G401.6 (cell line): ENCODE results near the gene SRL.
"Not testable (repeated sequence)": the region's sequence is repeated elsewhere in the genome, so short reads cannot be mapped to it uniquely, and the experiment has no call there.

Source experiments
- FAIRE-seq: peaks from 2 replicates; lab custom pipeline; 2012; peaks lifted over from hg19 to GRCh38; lab: Jason Lieb, UNC

Gene SRL

DNA sequence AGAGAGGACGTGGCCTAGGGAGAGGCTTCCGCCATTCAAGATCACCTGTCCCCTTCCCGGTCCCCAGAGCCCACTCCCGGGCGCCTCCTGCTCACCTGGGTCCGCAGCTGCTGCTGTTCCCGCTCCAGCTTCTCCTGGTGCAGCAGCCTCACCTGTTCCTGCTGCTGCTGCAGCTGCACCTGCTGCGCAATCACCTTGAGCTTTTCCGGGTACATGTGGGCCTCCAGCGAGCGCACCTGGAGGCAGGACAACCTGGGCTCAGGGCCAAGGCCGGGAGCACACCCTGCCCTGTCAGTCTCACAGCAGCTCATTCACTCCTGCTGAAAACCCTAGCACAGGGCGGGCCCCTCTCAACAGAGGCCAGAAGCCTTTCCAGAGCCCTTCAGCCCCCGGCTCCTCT lies 18.5 kb upstream of the SRL start:
- FAIRE-seq = no peak

GRCh38 chr16:4257646-4258556 lies 16.0 kb upstream of the SRL start:
- FAIRE-seq = no peak

- peak; percentile 98 for FAIRE-seq
These were observed 11.7 kb upstream of the SRL start for GRCh38 chr16:4253394-4254150.

DNA sequence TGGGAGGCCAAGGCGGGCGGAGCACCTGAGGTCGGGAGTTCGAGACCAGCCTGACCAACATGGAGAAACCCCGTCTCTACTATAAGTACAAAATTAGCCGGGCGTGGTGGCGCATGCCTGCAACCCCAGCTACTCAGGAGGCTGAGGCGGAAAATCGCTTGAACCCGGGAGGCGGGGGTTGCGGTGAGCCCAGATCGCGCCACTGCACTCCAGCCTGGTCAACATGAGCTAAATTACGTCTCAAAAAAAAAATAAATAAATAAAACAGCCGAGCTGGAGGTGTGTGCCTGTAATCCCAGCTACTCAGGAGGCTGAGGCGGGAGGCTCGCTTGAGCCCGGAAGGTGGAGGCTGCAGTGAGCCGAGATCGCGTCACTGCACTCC lies 11.1 kb upstream of the SRL start:
- FAIRE-seq = not testable (repeated sequence)

GRCh38 chr16:4249530-4250308 lies 7.8 kb upstream of the SRL start:
- FAIRE-seq = no peak

- FAIRE-seq = no peak
These were observed 5.5 kb upstream of the SRL start for GRCh38 chr16:4247460-4247784.

- FAIRE-seq = no peak
These were observed 5.0 kb upstream of the SRL start for GRCh38 chr16:4246777-4247459.

DNA sequence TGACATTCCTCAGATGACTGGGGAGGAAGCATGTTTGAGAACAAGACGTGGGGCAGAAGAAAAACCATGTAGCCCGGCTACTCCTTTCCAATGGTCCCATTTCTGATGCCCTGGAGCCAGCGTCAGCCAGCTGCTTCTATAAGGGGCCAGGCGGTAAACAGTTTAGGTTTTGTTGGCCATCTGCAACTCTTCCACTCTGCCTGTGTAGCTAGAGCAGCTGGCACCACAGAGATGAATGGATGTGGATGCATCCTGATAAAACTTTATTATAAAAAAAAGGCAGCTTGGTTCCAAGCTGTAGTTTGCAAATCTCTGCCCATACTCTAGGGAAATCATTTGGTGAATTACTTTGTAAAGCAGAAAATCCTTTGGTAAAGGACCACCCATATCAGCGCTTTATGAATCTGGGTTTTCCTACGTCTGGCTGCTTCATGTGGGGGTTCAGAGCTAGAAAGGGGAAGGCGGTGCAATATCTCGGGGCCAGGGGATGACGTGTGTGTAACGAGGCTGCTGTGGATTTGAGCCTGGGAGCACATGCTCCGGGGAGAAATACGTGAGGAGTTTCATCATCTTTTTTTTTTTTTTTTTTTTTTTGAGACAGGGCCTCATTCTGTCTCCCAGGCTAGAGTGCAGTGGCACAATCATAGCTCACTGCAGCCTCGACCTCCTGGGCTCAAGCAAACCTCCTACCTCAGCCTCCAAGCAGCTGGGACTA lies 3.4 kb upstream of the SRL start:
- FAIRE-seq = no peak

- FAIRE-seq = peak; percentile 30
These were observed 2.6 kb upstream of the SRL start for GRCh38 chr16:4244254-4245076.

GRCh38 chr16:4241258-4241927 lies 487 bp downstream of the SRL start:
- no peak for FAIRE-seq

GRCh38 chr16:4240624-4241023 lies 1.3 kb downstream of the SRL start:
- FAIRE-seq = no peak

DNA sequence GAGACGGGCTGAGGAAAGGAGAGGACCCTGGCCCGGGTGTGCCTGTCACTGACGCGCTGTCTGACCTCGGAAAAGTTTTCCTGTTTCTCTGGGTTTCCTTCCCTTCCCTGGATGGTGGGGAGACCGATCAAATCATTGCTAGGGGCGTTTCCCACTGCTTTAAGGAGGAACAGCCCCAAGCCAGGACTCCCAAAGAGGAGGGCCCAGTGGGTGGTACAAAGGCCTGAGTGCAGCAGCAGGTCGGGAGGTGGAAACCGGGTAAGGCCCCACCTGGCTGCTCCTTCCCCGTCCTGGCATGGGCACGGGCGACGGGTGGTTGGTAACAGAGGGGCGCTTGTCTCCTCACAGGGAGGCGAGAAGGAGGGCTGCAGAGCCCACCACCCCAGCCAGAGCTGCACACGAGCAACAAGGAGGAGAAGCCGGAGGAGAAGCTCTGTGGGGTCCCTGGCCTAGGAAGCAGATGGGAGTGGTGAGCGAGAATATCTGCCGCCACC lies 2.2 kb downstream of the SRL start:
- no peak for FAIRE-seq

DNA sequence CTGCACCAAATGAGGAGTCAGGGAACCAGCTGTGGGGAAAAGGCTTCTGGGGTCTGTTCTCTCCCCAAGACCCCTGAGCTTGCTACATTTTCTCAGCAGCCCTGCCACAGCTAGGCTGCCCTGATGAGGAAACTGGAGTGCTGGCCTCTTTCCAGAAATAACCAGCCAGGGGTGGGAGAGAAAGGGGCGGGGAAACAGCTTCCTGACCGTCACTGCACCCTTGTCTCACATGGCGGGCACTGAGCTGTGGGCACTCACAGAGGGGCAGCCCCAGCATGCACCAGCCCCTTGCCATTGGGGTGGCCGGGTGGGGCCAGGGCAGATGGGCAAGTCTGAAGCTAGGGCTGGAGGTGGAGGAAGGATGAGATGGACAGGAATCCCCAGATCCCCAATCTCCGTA lies 2.9 kb downstream of the SRL start:
- FAIRE-seq = no peak

- no peak for FAIRE-seq
These were observed 8.4 kb downstream of the SRL start for GRCh38 chr16:4233431-4233830.

DNA sequence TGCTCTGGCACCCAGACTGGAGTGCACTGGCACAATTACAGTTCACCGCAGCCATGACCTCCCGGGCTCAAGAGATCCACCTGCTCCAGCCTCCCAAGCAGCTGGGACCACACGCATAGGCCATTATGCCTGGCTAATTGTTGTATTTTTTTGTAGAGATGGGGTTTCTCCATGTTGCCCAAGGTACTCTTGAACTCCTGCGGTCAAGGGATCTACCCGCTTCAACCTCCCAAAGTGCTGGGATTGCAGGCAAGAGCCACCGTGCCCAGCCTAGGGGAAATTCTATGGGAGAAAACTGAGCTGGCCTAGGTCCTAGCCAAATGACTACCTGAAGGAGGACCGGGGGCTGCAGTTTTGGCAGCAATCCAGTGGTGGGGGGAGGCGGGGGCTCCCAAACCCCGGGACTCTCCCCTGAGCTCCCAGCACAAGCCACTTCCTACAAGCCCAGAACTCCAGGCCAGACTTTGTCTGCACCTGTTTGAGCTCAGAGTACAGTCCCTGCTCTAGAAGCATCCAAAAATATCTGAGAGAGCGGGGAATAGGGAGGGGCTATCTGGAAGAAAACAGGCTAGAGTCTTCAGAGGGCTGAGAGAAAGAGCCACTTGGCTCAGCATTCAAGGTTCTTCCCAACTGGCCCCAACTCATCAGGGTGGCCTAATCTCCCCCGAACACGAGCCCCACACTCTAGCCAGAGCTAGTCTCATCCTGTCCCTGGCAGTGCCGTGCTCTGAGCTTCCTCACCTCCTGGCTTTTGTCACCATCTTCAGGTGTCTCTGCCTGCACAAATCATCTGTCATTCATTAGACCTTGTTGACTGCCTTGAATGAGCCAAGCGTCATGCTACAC lies 9.1 kb downstream of the SRL start:
- FAIRE-seq = no peak

DNA sequence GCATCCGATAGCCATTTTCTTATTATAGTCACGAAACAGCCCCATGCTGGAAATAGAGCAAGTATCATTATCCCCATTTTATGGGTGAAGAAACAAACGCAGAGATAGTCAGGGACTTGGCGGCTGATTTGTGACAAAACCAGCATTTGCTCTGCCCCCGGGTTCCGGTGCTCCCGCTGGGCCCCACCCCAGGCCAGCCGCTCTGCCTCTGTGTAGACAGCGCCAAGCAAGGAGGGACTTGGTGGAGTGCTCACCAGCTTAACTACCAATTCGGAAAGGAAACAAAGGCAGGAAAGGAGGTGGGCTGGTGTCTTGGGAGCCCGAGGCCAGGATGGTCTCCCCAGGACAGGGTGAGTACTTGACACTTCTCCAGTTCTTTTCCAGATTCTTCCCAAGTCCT lies 10.0 kb downstream of the SRL start:
- no peak for FAIRE-seq

- no peak for FAIRE-seq
These were observed 10.5 kb downstream of the SRL start for GRCh38 chr16:4231367-4231766.

GRCh38 chr16:4227040-4227332 lies 14.9 kb downstream of the SRL start:
- FAIRE-seq = no peak
